NCI-H345 (cell line): ENCODE data around the gene SURF2.

Experiments
- DNase-seq: peaks from one replicate; lab custom pipeline; 2025; lab: John Stamatoyannopoulos, UW

The SURF2 gene

DNA sequence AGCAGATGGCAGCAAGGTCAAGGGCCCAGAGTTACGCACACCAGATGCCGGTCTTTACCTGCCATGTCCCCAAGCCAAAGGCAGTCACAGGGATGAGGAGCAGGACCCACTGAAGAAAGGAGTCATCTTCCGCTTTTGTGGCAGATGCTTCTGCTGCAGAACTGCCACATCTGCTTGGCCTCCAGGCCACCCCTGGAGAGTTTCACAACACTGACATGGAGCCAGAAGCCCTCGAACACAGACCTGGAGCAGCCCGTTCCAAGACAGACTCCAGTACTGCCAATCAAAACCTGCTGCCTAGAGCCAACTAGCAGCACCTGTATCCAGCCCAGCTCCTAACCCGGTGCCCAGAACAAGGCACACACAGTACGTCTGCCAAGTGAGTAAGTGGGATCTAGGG is 1.6 kb upstream of the SURF2 start:
- DNase-seq: no peak

DNA sequence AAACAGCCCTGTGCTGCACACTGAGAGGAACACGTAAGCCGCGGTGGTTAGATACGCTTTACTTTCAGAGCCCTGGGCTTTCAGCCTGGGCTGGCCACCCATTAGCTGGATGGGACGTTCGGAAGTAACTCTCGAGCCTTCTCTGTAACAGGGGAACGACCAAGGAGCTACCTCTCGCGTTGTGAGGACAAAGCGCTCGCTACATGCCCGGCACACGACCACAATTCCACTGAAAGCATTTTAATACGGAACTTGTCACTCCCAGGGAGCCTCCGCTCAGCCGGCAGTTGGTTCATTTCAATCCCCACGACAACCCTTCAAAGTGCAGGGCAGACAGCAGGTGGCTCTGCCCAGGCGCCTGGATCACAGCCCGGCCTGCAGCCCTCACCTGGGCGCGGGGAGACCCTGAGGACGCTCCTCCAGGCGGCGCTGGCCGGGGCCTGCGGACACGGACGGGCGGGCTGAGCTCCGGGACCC is 431 bp upstream of the SURF2 start:
- peak; percentile 62 for DNase-seq

DNA sequence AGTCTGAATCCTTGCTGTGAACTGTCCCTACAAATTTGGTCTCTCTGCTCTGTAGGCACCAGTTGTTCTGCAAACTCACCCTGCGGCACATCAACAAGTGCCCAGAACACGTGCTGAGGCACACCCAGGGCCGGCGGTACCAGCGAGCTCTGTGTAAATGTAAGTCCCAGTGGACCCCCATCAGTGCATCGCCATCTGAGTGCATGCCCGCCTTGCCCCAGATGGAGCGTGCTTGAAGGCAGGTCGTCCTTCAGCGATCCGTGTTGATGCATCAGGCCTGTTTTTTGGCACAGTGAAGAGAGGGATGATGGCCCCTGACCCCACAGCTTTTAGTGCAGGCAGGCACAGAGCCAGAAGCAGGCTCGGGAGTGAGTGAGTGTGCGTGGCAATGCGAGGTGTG is 1.3 kb downstream of the SURF2 start:
- no peak for DNase-seq

DNA sequence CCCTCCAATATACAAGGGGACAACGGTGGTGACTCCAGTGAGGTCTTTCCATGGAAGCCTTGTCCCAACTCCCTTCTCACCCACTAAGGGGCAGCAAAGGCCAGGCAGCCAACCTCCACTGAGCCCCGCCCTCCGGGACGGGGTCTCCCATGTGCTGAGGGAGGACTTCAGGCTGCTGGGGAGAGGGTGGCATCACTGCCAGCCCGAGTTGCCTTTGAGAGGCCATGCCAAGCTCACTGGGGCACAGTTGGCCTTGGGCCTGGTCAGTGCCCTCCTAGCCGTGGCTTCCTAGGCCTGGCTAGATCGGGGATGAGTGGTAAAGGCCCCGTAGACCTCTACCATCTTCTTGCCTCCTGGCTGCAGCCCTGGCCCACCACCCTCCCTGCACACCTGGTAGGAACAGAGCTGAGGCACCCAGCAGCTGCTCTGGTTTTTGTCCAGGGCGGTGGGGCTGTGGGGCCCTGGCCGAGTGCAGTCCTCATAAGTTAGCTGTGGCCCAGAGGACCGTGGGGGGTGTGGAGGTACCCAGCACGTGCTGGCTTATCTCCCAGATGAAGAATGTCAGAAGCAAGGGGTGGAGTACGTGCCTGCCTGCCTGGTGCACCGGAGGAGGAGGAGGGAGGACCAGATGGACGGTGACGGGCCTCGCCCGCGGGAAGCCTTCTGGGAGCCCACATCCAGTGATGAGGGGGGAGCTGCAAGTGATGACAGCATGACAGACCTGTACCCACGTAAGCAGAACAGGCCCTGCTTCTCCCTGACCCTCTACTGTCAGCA is 3.2 kb downstream of the SURF2 start:
- DNase-seq: peak; percentile 30

DNA sequence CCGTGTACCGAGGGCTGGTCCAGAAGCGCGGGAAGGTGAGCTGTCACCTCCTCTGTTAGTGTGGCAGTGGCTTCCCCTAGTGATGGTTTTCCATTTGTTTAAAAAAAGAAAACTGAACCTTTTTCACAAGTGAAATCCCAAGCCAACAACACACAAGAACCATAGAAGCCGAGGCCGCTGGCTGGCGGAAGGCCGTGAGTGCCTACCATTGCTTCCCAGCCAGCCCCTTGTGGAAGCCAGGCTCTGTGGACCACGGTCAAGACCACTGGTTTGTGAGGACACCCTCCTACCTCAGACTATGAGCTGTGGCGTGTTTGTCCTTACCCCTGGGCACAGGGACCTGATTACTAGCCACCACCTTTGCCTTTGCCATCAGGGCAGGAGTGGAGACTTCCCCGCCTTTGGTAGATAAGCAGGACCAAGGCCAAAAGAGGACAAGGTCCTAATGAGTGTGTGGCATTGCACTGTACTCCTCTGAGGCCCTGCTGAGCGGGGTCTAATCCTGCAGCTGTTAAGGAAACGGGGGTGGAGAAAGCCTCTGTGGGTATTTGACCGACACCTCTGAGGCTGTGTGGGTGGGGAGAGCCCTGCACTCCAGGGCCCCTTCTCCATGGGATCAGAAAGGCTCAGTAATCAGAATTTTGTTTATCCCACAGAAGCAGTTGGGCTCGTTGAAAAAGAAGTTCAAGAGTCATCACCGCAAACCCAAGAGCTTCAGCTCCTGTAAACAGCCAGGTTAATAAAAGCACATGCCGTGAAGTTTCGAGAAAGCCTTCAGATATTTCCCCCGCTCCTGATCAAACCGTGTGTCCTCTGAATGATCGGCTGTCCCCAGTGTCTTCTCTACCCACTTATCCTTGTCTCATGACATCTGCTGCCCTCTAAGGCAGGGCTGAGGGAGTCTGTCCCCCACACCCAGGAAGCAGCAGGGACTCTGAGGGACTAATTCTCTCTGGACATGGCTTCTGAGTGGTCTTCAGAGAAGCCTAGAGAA is 4.3 kb downstream of the SURF2 start:
- no peak for DNase-seq

DNA sequence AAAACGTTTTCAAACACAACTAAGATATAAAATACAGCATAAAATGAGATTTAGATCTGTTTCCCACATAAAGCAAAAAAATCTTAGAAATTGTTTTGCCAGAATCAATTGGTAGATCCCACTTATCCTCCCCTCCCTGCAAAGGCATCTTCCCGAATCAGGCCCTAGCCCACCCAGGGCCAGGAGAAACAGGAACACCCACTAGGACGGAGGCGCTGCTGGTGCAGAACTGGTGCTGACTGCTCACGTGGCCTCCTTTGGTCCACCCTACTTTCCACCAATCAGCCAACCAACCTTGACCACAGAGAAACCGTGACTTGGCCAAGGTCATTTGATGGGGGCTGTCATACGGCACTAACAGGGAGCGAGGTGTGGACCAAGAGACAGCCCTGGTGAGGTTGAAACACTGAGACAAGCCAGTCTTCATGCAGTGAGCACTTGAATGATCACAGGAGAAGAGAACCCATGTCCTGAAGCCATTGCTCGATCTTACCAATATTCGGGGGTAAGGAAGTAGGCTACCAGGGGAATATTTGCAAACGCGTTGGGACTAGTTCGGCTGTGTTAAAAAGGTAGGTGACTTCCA is 5.2 kb downstream of the SURF2 start:
- DNase-seq: no peak

DNA sequence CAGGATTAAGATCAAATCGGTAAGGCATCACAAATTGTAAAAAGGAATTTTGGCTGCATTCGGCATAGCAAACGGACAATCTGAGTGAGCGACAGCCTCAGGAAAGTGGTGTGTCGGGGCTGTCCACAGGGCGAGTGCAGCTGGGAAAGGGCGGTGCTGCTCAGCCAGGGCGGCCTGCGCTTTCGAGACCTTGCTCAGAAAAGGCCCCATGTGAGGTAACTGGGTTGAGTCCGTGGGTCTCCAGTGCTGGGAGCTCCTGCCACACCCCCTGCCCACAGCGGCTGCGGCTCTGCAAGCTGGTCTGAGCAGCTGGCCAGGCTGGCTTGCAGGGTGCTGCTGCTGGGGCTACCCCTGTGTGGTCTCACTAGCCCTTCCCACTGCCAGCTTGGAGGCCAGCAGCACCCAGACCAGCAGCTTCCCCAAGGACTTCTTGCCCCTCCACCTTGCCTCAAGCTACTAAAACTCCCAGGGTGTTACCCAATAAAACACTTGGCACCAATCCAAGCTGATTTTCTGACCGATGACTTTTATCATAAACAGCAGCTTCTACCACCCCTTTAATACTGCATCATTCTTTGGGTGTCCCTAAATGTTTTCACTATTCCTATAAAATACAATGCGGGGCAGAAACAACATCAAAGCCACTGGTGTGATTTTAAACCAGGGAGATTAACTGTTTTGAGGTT is 6.2 kb downstream of the SURF2 start:
- DNase-seq: no peak

DNA sequence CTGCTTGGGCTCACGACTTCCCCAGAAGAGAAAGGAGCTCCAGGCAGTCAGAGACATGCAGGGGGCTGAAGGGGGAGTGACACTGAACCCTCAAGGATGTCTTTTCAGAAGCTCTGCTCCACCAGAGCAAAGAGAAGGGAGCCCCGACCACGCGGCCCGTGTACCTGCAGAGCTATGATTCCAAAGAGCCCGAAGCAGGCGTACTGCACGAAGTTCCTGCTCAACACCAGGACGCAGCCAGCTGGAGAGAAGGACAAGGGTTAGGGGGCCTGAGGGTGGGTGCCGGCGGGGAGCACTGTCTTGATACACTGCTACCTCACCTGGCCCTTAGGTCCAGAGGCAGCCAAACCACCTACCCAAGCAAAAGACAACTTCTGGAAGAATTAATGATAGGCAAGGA is 10.1 kb downstream of the SURF2 start:
- DNase-seq: no peak

DNA sequence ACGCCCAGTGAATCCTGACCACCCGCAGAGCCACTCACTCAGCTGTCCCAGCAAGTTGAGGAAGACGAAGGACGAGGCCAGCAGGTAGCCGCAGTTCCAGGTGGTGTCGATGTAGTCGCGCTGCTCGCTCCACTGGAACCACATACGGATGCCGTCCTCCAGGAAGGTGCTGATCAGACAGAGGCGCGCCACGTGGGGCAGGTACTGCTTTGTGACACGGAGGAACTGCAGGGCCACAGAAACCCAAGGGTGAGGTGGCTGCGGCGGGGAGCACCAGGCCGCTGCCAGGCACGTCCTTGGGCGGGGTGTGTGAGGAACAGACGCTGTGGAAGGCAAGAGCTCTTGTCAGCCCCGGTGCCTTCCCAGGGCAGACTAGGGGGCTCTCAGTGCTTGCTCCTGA is 10.9 kb downstream of the SURF2 start:
- DNase-seq: no peak

DNA sequence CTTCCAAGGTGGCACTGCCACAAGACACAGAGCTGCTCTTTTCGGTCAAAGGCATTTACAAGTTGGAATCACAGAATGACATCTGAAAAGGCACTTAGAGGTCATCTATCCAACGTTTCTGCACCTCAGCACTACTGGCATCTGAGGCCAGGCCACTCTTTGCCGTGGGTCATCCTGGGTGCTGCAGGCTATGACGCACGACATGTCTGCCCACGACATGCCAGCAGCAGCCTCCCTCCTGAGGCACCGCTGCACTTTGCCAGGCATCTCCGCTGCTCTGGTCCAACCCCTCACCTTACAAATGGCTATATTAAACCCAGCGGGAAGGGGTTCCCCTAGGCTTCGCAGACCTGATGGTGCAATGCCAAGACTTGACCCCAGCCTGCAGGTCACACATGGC is 11.4 kb downstream of the SURF2 start:
- DNase-seq: no peak

DNA sequence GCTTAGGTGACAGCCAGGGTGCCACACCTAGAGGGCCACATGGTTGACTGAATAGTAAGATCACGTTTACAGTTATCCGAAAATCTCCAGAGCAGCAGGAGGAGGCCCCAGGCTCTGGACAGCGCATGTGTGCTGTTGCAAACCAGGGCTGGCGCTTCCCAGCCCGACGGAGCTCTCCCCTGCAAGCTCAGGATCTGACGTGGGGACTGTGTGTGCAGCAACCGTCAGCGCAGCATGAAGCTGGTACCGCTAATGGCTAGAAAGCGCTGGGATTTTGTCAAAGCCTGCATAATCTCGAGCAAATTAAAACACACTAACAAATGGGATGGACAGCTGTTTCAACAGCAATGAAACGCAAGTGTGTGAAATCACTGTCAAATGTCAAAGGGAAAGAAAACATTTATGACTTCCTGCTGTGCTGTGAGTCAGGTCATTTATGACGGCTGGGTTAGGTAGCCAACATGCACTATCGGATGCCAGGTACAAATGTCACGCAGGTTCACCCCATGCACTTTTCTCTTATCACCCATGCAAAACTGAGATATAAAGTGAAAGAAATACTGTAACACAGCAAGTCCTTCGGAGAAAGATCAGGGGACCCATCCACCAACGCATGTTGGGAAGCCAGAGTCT is 12.0 kb downstream of the SURF2 start:
- DNase-seq: peak; percentile 61

DNA sequence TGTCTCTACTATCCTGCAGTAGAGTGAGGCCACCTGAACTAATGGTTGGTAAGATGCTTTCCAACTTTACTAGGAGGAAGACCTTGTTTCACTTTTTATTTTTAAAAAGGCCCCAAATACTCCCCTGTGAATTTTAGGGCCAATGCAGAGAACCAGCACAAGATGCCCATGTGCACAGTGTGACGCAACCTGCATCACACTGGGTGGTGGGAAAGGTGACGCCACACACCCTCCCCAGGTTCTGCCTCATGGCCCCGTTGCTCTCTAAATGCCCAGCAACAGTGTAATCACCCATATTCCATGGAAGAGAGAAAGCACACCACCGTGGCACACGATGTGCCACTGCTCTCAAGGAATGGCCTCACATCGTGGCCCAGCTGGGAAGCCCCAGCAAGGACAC is 13.1 kb downstream of the SURF2 start:
- DNase-seq: no peak

DNA sequence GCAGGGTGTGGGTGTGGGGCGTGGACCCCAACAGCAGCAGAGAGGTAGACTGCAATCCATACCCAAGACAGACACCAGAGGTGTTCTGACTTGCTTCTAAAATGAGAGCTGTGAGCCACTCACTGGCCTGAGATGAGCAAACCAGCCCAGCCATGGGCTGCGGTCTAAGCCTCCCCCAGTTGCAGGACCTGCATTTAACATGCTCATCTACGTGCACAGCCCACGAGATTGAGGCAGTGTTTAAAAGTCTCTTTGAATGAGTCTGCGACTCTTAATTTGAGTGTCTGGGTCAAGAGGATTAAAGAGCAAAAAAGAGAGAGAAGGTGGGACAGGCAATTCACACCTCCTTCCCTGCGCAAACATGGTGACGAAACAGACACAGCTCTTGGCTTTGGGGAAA is 13.6 kb downstream of the SURF2 start:
- DNase-seq: no peak

DNA sequence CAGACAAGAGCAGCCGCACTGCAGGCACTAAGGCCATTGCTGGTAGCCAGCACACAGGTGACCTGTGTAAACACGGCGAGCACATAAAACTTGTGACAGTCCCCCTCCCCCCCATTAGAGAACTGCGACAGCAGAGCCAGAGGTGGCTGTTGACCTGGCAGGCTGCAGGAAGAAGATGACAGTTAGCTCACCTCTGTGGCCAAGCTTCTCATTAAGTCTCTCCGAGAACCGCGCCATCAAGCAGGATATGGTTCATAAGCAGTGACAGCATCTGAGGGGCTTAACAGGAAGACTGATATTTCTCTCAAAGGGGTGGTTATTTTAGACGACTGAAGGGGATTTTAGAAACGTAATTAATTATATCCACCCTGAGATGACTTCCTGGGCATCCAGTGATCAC is 14.3 kb downstream of the SURF2 start:
- DNase-seq: no peak

DNA sequence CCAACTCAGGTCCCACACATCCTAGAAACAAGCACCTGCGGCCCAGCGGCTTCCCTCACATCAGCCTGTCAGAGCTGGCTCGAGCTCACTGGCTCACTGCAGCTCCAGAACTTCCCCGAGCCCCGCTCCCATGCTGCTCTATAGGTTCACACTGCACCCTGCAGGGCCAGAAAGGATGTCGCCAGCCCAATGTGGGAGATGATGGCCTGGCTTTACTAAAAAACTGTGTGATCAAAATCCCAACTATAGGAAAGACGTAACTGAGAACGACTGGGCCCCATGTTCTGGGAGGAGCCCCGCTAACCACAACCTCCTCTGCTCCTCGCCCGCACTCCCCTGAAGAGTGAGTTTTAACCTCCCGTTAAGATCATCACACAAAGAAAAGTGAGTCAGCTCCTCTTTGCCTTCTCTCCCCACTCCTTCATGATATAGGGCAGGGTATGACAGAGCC is 14.9 kb downstream of the SURF2 start:
- DNase-seq: no peak

DNA sequence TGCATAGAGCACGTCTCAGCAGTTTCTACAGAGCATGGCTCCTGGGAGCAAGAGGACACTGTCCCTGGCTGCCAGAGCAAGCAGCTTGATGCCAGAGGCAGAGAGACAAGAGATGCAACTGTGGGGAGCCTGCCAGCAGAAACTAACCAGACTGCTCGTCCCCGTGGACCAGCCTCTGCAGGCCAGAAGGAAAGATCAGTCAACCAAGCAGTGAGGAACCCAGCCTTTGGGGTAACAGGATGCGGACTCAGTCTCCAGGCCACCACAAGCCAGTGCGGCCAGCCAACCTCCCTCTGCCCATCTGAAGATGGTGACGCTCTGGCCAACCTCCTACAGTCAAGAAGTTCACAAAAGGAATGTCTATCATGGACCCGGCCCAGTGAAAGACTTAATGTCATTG is 15.8 kb downstream of the SURF2 start:
- no peak for DNase-seq

DNA sequence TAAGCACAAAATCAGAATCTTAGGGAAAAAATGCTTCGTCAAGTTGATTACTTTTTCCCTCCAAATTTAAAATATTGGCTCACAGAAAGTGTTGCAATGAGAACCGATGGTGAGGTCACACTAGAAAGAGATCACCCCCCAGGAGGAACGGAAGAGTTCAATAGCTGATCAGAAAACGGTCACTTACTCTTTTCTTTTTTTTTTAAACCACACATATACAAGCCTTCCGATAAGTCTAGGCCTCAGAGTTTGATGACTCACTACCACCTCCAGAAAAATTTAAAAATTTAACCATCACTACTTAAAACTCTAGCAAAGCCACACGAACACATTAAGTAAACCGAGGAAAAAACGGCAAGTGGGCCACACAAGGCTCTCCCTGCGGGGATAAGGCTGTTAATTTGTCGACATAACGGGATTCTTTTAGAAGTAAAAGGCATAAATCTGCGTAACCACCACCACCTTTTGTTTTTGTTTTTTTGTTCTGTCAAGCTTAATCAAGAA is 18.3 kb downstream of the SURF2 start:
- no peak for DNase-seq

DNA sequence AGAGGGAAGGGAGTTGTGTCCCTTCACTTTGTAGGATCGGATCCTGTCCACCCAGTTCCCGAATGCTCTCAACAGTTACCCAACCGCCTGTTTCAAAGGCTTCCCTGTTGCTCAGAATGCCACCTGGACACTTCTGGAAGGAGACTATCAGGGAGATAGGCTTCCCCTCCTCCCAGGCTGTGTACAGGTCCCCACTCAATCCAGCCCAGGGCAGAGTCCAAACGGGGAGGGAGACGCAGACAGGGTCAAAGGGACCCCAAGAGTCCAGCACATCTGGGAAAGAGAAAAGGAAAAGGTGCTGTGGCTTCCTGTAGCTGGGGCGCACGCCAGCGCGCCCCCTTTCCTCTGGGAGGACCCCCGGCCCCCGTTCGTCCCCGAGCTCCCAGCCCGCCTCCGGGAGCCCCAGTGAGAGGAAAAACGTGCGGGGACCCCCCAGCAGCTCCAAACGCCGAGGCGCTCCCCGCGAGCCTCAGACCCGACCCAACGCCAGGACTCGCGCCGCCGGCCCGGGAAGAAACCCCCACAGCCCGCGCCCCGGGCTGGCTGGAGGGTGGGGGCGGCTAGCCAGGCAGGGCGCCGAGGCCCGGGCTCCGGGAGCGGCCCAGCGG is 18.9 kb downstream of the SURF2 start:
- peak; percentile 28 for DNase-seq

DNA sequence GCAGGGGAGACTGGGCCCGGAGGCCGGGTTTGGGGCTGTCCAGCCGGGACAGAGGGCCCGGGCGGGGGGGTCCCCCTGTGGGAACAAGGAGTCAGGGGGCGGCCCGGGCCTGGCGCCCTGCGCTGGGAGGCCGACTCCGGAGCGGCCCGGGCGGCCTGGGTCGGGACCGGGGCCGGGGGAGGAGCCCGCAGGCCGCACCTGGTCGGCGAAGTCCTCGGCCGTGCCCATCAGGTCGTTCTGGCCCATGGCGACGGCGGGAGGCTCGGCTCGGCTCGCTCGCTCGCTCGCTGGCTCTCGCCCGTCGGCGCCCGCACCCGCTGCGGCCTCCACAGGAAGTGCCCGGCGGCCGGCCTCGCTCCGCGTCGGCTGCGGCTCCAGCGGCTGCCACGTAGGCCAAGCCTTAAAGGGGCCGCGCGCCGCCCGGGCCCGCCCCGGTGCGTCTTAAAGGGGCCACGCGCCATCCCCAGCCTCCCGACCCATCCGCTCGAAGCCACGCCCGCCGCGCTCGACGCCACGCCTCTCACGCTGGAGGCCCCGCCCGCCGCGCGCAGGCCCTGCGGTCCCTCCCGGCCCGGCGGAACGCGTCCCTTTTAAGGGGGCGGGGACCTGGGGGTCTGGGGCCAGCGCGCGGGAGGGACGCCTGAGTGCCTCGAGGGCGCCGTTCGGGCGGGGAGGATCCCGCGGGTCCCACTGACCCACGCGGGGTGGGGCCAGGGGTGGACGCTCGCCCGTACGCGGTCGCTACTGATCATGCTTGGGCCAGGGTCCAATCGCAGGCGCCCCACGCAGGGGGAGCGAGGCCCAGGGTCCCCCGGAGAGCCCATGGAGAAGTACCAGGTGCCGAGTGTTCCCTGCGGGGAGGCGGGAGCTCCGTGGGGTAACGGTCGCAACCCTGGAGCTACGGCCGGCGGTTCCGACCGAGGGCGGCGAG is 19.6 kb downstream of the SURF2 start, which contains the start of the genes STKLD1 and SURF4:
TSS of gene STKLD1 (plus strand) at position 643 of the 931 bp plus-strand sequence. CDS start at position 751, 108 bp downstream.
TSS of gene SURF4 (minus strand) at position 337 of the 931 bp plus-strand sequence. CDS start at position 246, 91 bp downstream.
- DNase-seq: peak; percentile 96
